Mesenchymal stem cell (in vitro differentiated cells and primary cell): ENCODE results near the gene GPR107.

Source experiments
- DNase-seq: peaks from one replicate; pipeline ENCODE4 v3.0.0-alpha.2; 2013
- H2AFZ ChIP-seq: one replicate; pipeline ENCODE4 v1.6.1; 2013; ENCODE audit warnings: low read depth, mild to moderate bottlenecking, control low read depth, inconsistent platforms, low read length, moderate library complexity
- H2AK5ac ChIP-seq: 2 replicates; pipeline ENCODE4 v1.6.1; 2013; ENCODE audit warnings: low read length, moderate library complexity, mild to moderate bottlenecking, inconsistent platforms; ENCODE audit not compliant: severe bottlenecking
- H2BK120ac ChIP-seq: one replicate; pipeline ENCODE4 v1.6.1; 2013; ENCODE audit warnings: low read depth, mild to moderate bottlenecking, inconsistent platforms, low read length, moderate library complexity
- H2BK12ac ChIP-seq, 2 experiments: one replicate each; pipeline ENCODE4 v1.6.1; 2013; ENCODE audit warnings: inconsistent platforms in 2 of 2, low read length in 2 of 2, mild to moderate bottlenecking in 2 of 2, moderate library complexity in 2 of 2, control low read depth in 1 of 2
- H2BK15ac ChIP-seq: one replicate; pipeline ENCODE4 v1.6.1; 2013; ENCODE audit warnings: mild to moderate bottlenecking, low read depth, inconsistent platforms; ENCODE audit not compliant: poor library complexity, severe bottlenecking
- H2BK5ac ChIP-seq: 2 replicates; pipeline ENCODE4 v1.6.1; 2013; ENCODE audit warnings: low read depth, mild to moderate bottlenecking, low read length, control low read depth, inconsistent platforms; ENCODE audit not compliant: poor library complexity, severe bottlenecking
- H3K14ac ChIP-seq, 2 experiments: one replicate each; pipeline ENCODE4 v1.6.1; 2013; ENCODE audit warnings: inconsistent platforms in 2 of 2, low read length in 2 of 2, control low read depth in 1 of 2, mild to moderate bottlenecking in 1 of 2, moderate library complexity in 1 of 2
- H3K18ac ChIP-seq, 2 experiments: one replicate each; pipeline ENCODE4 v1.6.1; 2013; ENCODE audit warnings: inconsistent platforms in 2 of 2, low read length in 2 of 2, control low read depth in 1 of 2, low read depth in 1 of 2, mild to moderate bottlenecking in 1 of 2
- H3K23ac ChIP-seq, 2 experiments: one replicate each; pipeline ENCODE4 v1.6.1; 2013; ENCODE audit warnings: inconsistent platforms in 2 of 2, low read length in 2 of 2, mild to moderate bottlenecking in 2 of 2, moderate library complexity in 2 of 2, control low read depth in 1 of 2
- H3K27ac ChIP-seq: 2 replicates; pipeline ENCODE4 v1.5.1; 2013; ENCODE audit warnings: mild to moderate bottlenecking, moderate library complexity, low read length, control low read depth, inconsistent platforms; ENCODE audit not compliant: poor library complexity, severe bottlenecking
- H3K27me3 ChIP-seq, 2 experiments: 2 replicates each; pipeline versions ENCODE4 v1.6.1 to v1.7.0; 2013; ENCODE audit warnings: low read length in 2 of 2, mild to moderate bottlenecking in 2 of 2, moderate library complexity in 2 of 2, control low read depth in 1 of 2, inconsistent platforms in 1 of 2; ENCODE audit not compliant: control insufficient read depth in 1 of 2, insufficient read depth in 1 of 2
- H3K36me3 ChIP-seq, 2 experiments: 2 replicates each; pipeline versions ENCODE4 v1.6.1 to v1.7.0; 2013; ENCODE audit warnings: low read length in 2 of 2, control low read depth in 1 of 2, inconsistent platforms in 1 of 2, low read depth in 1 of 2, mild to moderate bottlenecking in 1 of 2; ENCODE audit not compliant: insufficient read depth in 2 of 2, control insufficient read depth in 1 of 2
- H3K4ac ChIP-seq, 2 experiments: one replicate each; pipeline ENCODE4 v1.6.1; 2013; ENCODE audit warnings: inconsistent platforms in 2 of 2, low read length in 2 of 2, mild to moderate bottlenecking in 2 of 2, moderate library complexity in 2 of 2, control low read depth in 1 of 2, low read depth in 1 of 2
- H3K4me1 ChIP-seq: 2 replicates; pipeline ENCODE4 v1.6.1; 2013; ENCODE audit warnings: low read depth, low read length, control low read depth; ENCODE audit not compliant: control insufficient read depth, insufficient read depth
- H3K4me2 ChIP-seq: 2 replicates; pipeline ENCODE4 v1.6.1; 2013; ENCODE audit warnings: low read length, mild to moderate bottlenecking, inconsistent platforms; ENCODE audit not compliant: poor library complexity, severe bottlenecking
- H3K4me3 ChIP-seq, 2 experiments: 2 replicates each; pipeline versions ENCODE4 v1.5.1 to v1.7.0; 2013; ENCODE audit warnings: low read length in 2 of 2, mild to moderate bottlenecking in 2 of 2, control low read depth in 1 of 2, low read depth in 1 of 2; ENCODE audit not compliant: insufficient read depth in 1 of 2
- H3K79me1 ChIP-seq: replicated peaks from 2 replicates; pipeline ENCODE4 v1.6.1; 2013; ENCODE audit warnings: mild to moderate bottlenecking, control low read depth, low read length, inconsistent platforms; ENCODE audit not compliant: poor library complexity, severe bottlenecking
- H3K9ac ChIP-seq: 2 replicates; pipeline ENCODE4 v1.7.0; 2013; ENCODE audit warnings: mild to moderate bottlenecking, low read length, moderate library complexity
- H3K9me3 ChIP-seq: 2 replicates; pipeline ENCODE4 v1.7.0; 2013; ENCODE audit warnings: mild to moderate bottlenecking, low read length; ENCODE audit not compliant: control insufficient read depth
- H4K8ac ChIP-seq: one replicate; pipeline ENCODE4 v1.6.1; 2013; ENCODE audit warnings: inconsistent platforms, mild to moderate bottlenecking, low read length, moderate library complexity
- H4K91ac ChIP-seq: one replicate; pipeline ENCODE4 v1.6.1; 2013; ENCODE audit warnings: mild to moderate bottlenecking, low read length, inconsistent platforms
- WGBS: methylation state at CpG from one replicate; pipeline ENCODE4 v1.1.7; 2013; ENCODE audit warnings: mixed read lengths; 5-methylcytosine and 5-hydroxymethylcytosine counted together

The GPR107 gene

DNA sequence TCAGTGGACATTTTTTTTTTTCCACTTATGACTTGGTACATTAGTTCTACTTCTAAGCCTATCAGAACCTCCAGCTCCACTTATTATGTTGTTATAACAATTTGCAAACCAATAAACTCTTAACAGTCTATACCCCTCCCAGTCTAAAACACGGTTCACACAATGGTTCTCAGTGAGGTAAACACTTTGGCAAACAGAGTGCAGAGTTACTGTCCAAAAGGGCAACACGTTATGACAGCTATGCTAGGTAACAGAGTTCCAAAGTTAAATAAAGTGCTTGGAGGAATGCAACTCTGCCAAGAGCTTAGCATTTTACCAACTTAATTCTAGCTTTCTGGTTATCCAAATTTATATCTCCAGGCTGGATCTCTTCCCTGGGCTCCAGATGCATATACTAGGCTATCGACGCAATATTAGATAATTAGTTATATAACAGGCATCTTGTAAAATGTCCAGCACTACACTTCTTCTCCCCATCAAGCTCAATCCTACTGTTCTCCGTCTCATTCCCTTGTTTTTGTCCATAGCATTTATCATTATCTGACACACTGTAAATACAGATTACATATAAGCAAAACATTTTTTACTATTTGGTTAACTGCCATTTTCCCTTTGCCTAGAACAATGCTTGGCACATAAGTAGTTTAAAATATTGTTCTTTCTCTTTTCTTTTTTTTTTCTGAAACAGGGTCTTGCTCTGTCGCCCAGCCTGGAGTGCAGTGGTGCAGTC, 25.0 kb upstream of the GPR107 start:
- Histone ChIP-seq H2BK15ac (no peak overlapping the region), H3K27ac (no peak overlapping the region), H4K8ac (no peak overlapping the region), H3K9ac (no peak overlapping the region), H2AK5ac (no peak overlapping the region), H3K4me3 (no peak overlapping the region), H3K4me2 (no peak overlapping the region), H3K36me3 (no peaks in the 10 kb centered on the region), H3K27me3 (no peaks in the 10 kb centered on the region), H4K91ac (no peak overlapping the region), H3K4ac (no peak overlapping the region), H3K18ac (no peak overlapping the region), H3K23ac (no peak overlapping the region), H3K79me1 (peaks cover 20% of the 10 kb centered on the region), H3K4me1 (no peaks in the 10 kb centered on the region), H2AFZ (no peak overlapping the region), H2BK5ac (no peak overlapping the region), H3K9me3 (no peaks in the 10 kb centered on the region), H3K14ac (no peak overlapping the region), H2BK120ac (no peak overlapping the region), H2BK12ac (no peak overlapping the region)
- WGBS, result 96% methylated on average over 6 of the region's 6 CpGs
- no peak for DNase-seq

GRCh38 chr9:130029223-130029973, 24.3 kb upstream of the GPR107 start:
- DNase-seq, result no peak
- no peak overlapping the region for H2BK12ac ChIP-seq
- H3K27me3 ChIP-seq, result no peaks in the 10 kb centered on the region
- 99% methylated on average over 7 of the region's 10 CpGs for WGBS
- H3K36me3 ChIP-seq, result no peaks in the 10 kb centered on the region
- no peak overlapping the region for H3K9ac ChIP-seq
- H4K91ac ChIP-seq, result peak overlapping the region; percentile 15
- H3K4me3 ChIP-seq, result no peak overlapping the region
- peaks cover 2% of the 10 kb centered on the region for H3K4me1 ChIP-seq
- H3K14ac ChIP-seq, result no peak overlapping the region
- H4K8ac ChIP-seq, result no peak overlapping the region
- no peak overlapping the region for H3K18ac ChIP-seq
- no peak overlapping the region for H2AK5ac ChIP-seq
- no peak overlapping the region for H3K4ac ChIP-seq
- H2BK5ac ChIP-seq, result no peak overlapping the region
- no peak overlapping the region for H3K27ac ChIP-seq
- H2AFZ ChIP-seq, result no peak overlapping the region
- H2BK15ac ChIP-seq, result no peak overlapping the region
- no peak overlapping the region for H3K23ac ChIP-seq
- H3K4me2 ChIP-seq, result no peak overlapping the region
- H2BK120ac ChIP-seq, result no peak overlapping the region
- H3K9me3 ChIP-seq, result no peaks in the 10 kb centered on the region
- H3K79me1 ChIP-seq, result peaks cover 22% of the 10 kb centered on the region

- no peak overlapping the region for H2BK120ac ChIP-seq
- no CpG with 5 or more reads among the region's 3 CpGs for WGBS
- no peak overlapping the region for H2BK15ac ChIP-seq
Observed at GRCh38 chr9:130030651-130031127, 23.0 kb upstream of the GPR107 start.

DNA sequence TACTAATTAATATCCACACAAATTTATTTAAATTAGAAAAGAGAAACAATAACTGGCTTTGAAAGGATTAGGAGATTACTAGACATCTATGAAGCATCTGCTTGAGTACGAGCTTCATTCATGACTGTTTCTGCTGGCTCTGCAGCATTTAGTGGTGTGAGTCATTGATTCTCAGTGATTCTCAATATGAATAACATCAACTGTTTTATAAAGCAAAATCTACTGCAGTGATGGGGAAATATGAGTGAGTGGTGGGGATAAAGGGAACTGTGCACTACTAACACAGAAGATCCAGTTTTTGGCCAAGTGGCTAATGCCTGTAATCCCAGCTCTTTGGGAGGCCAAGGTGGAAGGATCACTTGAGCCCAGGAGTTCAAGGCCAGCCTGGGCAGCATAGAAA, 19.1 kb upstream of the GPR107 start:
- Histone ChIP-seq H3K79me1 (peaks cover 14% of the 10 kb centered on the region), H3K4ac (no peak overlapping the region), H3K4me3 (no peak overlapping the region), H3K9ac (peak overlapping the region; percentile 23), H3K27me3 (no peaks in the 10 kb centered on the region), H3K4me1 (peaks cover 4% of the 10 kb centered on the region), H3K4me2 (no peak overlapping the region), H2BK15ac (no peak overlapping the region), H3K23ac (no peak overlapping the region), H3K14ac (no peak overlapping the region), H2BK12ac (no peak overlapping the region), H3K27ac (no peak overlapping the region), H2AFZ (no peak overlapping the region), H4K91ac (no peak overlapping the region), H2BK5ac (no peak overlapping the region), H4K8ac (no peak overlapping the region), H3K18ac (no peak overlapping the region), H3K36me3 (no peaks in the 10 kb centered on the region), H2BK120ac (no peak overlapping the region), H3K9me3 (no peaks in the 10 kb centered on the region), H2AK5ac (no peak overlapping the region)
- WGBS, result no CpG with 5 or more reads among the region's 1 CpG
- DNase-seq, result peak; percentile 78

More at GRCh38 chr9:130030651-130031127, 23.0 kb upstream of the GPR107 start:
- H2AK5ac ChIP-seq, result no peak overlapping the region
- H3K18ac ChIP-seq, result no peak overlapping the region
- peaks cover 21% of the 10 kb centered on the region for H3K79me1 ChIP-seq
- no peak overlapping the region for H3K27ac ChIP-seq
- H2BK12ac ChIP-seq, result no peak overlapping the region
- no peaks in the 10 kb centered on the region for H3K9me3 ChIP-seq
- H3K27me3 ChIP-seq, result no peaks in the 10 kb centered on the region
- H3K4me1 ChIP-seq, result peaks cover 4% of the 10 kb centered on the region
- H3K23ac ChIP-seq, result no peak overlapping the region
- no peak overlapping the region for H3K9ac ChIP-seq
- H3K4ac ChIP-seq, result peak overlapping the region in 1 of 2 experiments; percentile 64
- no peak overlapping the region for H4K91ac ChIP-seq
- DNase-seq, result no peak
- H2AFZ ChIP-seq, result no peak overlapping the region
- no peak overlapping the region for H2BK5ac ChIP-seq
- no peak overlapping the region for H3K14ac ChIP-seq
- no peak overlapping the region for H3K4me2 ChIP-seq
- no peaks in the 10 kb centered on the region for H3K36me3 ChIP-seq
- no peak overlapping the region for H4K8ac ChIP-seq
- H3K4me3 ChIP-seq, result no peak overlapping the region
